Muscle of leg (tissue), 11 donors: Measurements from ENCODE around the gene FAM83E. TPM values are rescaled to one million over a fixed set of nuclear protein-coding genes. Genes with fewer than 3 reads are reported as not detected.

Experiments used
- DNase-seq: peaks from one replicate; pipeline ENCODE4 v3.0.0; 2013
- H3K27ac ChIP-seq: one replicate; pipeline ENCODE4 v1.5.1; 2013; ENCODE audit warnings: mild to moderate bottlenecking, low read length, control low read depth
- H3K27me3 ChIP-seq: one replicate; pipeline ENCODE4 v1.6.1; 2013; ENCODE audit warnings: low read length; ENCODE audit not compliant: control insufficient read depth, insufficient read depth
- H3K36me3 ChIP-seq: one replicate; pipeline ENCODE4 v1.6.1; 2013; ENCODE audit warnings: low read length; ENCODE audit not compliant: control insufficient read depth, insufficient read depth
- H3K4me1 ChIP-seq: one replicate; pipeline ENCODE4 v1.6.1; 2013; ENCODE audit warnings: low read length; ENCODE audit not compliant: control insufficient read depth, insufficient read depth
- H3K4me3 ChIP-seq: one replicate; pipeline ENCODE4 v1.5.1; 2013; ENCODE audit warnings: low read length, control low read depth
- H3K9me3 ChIP-seq: replicated peaks from 2 replicates; pipeline ENCODE4 v1.6.1; 2013; ENCODE audit warnings: low read depth, low read length; ENCODE audit not compliant: control insufficient read depth
- WGBS: methylation state at CpG from one replicate; pipeline ENCODE4 v1.1.5; 2013; ENCODE audit warnings: missing lambda C conversion rate; ENCODE audit not compliant: insufficient coverage; 5-methylcytosine and 5-hydroxymethylcytosine counted together
- polyA plus RNA-seq, 8 donors: library from polyadenylated mRNA; unstranded; fragments of 120-200 nt; gene quantifications; one replicate each; pipeline versions ENCODE4 v1.2.1 to v1.2.3, GENCODE V29; 2013; ENCODE audit warnings: inconsistent platforms in 1 of 8, low replicate concordance in 1 of 8; ENCODE audit not compliant: insufficient read length in 8 of 8, insufficient read depth in 1 of 8
- total RNA-seq: library from RNA; stranded (reverse); fragments of 120-200 nt; gene quantifications from one replicate; pipeline ENCODE4 v1.2.4, GENCODE V29; 2013

Gene FAM83E
- total and polyA plus RNA-seq, 9 donors = 0.11 to 1.2 (median 0.17) TPM; not detected in 1

DNA sequence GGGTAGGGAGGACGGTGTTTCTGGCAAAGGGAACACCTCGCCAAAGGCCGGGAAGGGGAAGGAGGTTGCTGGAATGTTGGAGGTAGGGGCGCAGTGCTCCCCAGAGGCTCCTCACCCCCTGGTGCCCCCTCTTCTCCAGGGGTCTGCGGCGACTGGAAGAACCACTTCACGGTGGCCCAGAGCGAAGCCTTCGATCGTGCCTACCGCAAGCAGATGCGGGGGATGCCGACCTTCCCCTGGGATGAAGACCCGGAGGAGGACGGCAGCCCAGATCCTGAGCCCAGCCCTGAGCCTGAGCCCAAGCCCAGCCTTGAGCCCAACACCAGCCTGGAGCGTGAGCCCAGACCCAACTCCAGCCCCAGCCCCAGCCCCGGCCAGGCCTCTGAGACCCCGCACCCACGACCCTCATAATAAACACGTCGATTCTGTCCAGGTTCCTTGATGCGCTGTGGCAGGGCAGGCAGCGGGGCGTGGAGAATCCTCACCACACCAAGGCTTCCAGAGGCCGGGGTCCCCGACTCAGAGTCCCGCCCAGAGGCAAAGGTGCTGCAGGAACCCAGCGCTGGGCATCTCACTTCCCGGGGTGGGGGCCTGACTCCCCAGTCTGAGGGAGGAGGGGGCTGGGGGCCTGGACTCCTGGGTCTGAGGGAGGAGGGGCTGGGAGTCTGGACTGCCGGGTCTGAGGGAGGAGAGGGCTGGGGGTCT, 15.7 kb downstream of the FAM83E start:
- 64% methylated on average over 23 of the region's 30 CpGs for WGBS
- Histone ChIP-seq H3K27me3 (peaks cover 5% of the 10 kb centered on the region), H3K9me3 (no peaks in the 10 kb centered on the region), H3K4me3 (no peak overlapping the region), H3K4me1 (no peaks in the 10 kb centered on the region), H3K36me3 (no peaks in the 10 kb centered on the region), H3K27ac (no peak overlapping the region)
- no peak for DNase-seq

DNA sequence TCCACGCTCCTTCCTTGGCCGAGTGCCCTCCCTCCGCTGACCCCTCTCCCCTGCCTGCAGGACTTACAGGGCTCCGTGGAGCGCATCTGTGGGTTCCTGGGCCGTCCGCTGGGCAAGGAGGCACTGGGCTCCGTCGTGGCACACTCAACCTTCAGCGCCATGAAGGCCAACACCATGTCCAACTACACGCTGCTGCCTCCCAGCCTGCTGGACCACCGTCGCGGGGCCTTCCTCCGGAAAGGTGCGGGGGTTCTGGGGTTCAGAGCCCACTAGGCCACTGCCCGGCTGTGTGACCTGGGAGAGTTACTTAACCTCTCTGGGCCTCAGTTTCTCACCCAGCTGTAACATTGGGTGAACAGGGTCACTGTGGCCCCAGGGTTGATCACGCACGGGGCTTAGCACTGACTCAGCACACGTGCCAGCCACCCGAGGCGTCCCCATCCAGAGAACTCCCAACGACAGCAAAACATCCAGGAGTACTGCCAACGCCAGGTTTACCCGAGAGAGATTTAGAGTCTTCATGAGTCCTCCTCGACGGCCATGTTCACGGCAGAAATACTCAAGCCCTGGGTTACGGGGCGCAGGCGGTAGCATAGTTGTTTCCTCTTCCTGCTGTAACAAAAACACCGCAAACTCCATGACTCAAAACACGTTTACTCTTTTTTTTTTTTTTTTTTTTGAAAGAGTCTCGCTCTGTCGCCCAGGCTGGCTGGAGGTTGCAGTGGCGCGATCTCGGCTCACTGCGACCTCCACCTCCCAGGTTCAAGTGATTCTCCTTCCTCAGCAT, 18.0 kb downstream of the FAM83E start:
- no peak overlapping the region for H3K4me3 ChIP-seq
- no peak overlapping the region for H3K27ac ChIP-seq
- H3K36me3 ChIP-seq = no peaks in the 10 kb centered on the region
- DNase-seq = no peak
- 86% methylated on average over 26 of the region's 39 CpGs for WGBS
- H3K9me3 ChIP-seq = no peaks in the 10 kb centered on the region
- no peaks in the 10 kb centered on the region for H3K4me1 ChIP-seq
- peaks cover 5% of the 10 kb centered on the region for H3K27me3 ChIP-seq

DNA sequence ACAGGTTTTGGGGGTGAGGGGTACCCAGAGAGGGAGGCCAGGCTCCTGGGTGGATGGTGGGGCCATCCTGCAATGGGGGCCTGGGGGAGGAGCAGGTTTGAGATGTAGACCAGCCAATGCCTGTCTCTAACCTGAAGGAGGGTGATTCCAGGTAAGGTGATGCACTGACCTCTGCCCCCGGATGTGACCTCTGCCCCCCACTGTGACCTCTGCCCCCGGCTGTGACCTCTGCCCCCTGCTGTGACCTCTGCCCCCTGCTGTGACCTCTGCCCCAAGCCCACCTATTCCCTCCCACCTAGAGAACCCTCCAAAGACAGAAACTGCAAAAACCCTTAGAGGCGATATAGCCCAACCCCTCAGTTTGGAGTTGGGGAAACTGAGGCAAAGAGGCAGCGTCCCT, 18.6 kb downstream of the FAM83E start:
- WGBS = 86% methylated on average over 2 of the region's 4 CpGs

DNA sequence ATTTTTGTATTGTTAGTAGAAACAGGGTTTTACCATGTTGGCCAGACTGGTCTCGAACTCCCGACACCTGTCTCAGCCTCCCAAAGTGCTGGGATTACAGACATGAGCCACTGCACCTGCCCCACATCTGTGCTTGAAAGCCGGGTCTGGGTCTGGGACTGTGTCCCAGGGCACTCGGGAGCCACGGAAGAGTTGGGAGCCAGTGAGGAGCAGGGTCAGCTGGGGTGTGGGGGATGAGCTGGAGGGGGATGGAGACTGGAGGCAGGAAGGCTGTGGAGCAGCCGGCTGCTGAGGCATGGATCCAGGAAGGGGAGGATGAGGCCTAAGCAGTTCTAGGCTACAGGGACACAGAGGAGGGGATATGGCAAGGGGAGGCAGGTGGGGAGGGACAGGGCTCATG, 19.0 kb downstream of the FAM83E start:
- Histone ChIP-seq H3K4me3 (no peak overlapping the region), H3K36me3 (no peaks in the 10 kb centered on the region), H3K4me1 (no peaks in the 10 kb centered on the region), H3K9me3 (no peaks in the 10 kb centered on the region), H3K27me3 (peaks cover 7% of the 10 kb centered on the region), H3K27ac (no peak overlapping the region)
- no peak for DNase-seq
- 53% methylated on average over 6 of the region's 6 CpGs for WGBS

More for the DNA sequence above, 18.6 kb downstream of the FAM83E start:
- H3K4me1 ChIP-seq = no peaks in the 10 kb centered on the region
- no peaks in the 10 kb centered on the region for H3K9me3 ChIP-seq
- H3K36me3 ChIP-seq = no peaks in the 10 kb centered on the region
- peaks cover 6% of the 10 kb centered on the region for H3K27me3 ChIP-seq
- no peak for DNase-seq
- no peak overlapping the region for H3K4me3 ChIP-seq
- no peak overlapping the region for H3K27ac ChIP-seq

DNA sequence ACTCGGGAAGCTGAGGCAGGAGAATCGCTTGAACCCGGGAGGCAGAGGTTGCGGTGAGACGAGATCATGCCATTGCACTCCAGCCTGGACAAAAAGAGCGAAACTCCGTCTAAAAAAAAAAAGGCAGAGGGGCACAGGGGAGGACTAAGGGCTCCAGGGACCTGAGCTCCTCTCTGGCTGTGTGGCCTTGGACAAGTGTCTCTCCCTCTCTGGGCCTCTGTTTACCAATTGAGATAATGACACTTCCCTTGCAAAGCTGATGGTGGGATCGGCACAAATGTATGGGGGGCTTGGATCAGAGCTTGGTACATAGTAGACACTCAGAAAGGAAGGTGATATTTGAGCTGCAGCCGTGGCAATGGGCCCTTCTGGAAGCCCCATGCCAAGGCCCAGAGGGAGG, 19.7 kb downstream of the FAM83E start:
- Histone ChIP-seq H3K27ac (no peak overlapping the region), H3K36me3 (no peaks in the 10 kb centered on the region), H3K4me3 (no peak overlapping the region), H3K4me1 (no peaks in the 10 kb centered on the region), H3K9me3 (no peaks in the 10 kb centered on the region), H3K27me3 (peaks cover 7% of the 10 kb centered on the region)
- 91% methylated on average over 9 of the region's 9 CpGs for whole genome bisulfite sequencing
- DNase-seq = no peak

DNA sequence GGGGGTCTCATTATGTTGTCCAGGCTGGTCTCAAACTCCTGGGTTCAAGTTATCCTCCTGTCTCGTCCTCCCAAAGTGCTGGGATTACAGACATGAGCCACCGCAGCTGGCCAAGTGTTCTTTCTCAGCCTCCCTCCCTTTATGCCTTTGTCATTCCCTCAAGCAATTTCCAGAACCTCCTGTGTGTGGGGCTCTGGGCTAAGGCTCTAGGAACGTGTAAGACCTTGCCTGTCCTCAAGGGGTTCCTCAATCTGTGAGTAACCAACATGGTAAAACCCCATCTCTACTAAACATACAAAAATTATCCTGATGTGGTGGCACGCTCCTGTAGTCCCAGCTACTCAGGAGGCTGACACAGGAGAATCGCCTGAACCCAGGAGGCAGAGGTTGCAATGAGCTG, 23.9 kb downstream of the FAM83E start:
- WGBS = 90% methylated on average over 2 of the region's 5 CpGs
- Histone ChIP-seq H3K27ac (no peak overlapping the region), H3K4me3 (no peak overlapping the region), H3K4me1 (peaks cover 6% of the 10 kb centered on the region), H3K27me3 (peaks cover 9% of the 10 kb centered on the region), H3K9me3 (no peaks in the 10 kb centered on the region), H3K36me3 (no peaks in the 10 kb centered on the region)
- no peak for DNase-seq

DNA sequence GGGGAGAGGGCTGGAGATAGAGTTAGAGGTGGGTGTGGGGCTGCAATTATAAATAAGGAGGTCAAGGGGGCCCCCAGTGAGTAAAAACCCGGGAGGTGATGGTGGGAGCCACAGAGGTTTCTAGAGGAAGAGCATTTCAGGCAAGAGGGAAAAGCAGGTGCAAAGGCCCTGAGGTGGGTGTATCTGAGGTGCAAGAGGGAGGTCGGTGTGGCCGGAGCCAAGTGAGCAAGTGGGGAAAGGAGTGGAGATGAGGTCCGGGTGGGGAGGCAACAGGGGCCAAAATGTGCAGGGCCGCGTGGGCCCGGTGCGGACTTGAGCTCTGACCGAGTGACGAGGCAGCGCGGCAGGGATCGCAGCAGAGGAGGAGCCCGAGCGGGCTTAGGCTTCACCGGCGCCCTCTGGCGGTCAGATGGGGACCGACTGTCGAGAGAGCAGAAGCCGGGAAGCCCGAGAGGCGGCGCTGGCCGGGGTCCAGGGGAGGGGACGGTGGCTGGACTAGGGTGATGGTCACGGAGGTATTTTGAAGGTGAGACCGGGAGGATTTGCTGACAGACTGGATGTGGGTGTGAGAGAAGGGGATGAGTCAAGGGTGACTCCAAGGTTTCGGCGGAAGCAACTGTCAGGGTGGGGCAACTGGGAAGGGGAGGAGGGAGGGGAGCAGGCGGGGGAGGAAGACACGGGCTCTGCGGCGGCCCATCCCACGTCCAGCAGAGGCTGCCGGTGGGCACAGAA, 26.0 kb downstream of the FAM83E start:
- H3K4me3 ChIP-seq = peak overlapping the region; percentile 26
- no peak overlapping the region for H3K27ac ChIP-seq
- H3K27me3 ChIP-seq = peaks cover 9% of the 10 kb centered on the region
- 4% methylated on average over 36 of the region's 36 CpGs for WGBS
- no peaks in the 10 kb centered on the region for H3K9me3 ChIP-seq
- no peaks in the 10 kb centered on the region for H3K36me3 ChIP-seq
- H3K4me1 ChIP-seq = peaks cover 12% of the 10 kb centered on the region
- peak; percentile 90 for DNase-seq

DNA sequence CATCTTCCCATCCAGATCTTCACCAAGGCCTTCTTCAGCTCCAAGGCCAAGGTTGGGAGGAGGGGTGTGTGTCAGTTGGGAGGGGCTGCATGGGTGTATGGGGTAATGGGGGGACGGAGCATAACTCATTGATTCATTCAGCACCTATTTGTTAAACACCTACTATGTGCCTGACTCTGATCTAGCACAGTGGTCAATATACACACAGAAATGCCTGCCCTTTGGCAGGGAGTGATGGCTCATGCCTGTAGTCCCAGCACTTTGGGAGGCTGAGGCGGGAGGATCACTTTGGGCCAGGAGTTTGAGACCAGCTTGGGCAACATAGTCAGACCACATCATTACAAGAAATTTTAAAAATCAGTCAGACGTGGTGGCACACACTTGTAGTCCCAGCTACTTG, 27.5 kb downstream of the FAM83E start:
- H3K36me3 ChIP-seq = no peaks in the 10 kb centered on the region
- no CpG with 5 or more reads among the region's 3 CpGs for WGBS
- H3K4me1 ChIP-seq = peaks cover 12% of the 10 kb centered on the region
- no peak overlapping the region for H3K4me3 ChIP-seq
- H3K27ac ChIP-seq = no peak overlapping the region
- H3K9me3 ChIP-seq = no peaks in the 10 kb centered on the region
- H3K27me3 ChIP-seq = peaks cover 9% of the 10 kb centered on the region
- DNase-seq = no peak

DNA sequence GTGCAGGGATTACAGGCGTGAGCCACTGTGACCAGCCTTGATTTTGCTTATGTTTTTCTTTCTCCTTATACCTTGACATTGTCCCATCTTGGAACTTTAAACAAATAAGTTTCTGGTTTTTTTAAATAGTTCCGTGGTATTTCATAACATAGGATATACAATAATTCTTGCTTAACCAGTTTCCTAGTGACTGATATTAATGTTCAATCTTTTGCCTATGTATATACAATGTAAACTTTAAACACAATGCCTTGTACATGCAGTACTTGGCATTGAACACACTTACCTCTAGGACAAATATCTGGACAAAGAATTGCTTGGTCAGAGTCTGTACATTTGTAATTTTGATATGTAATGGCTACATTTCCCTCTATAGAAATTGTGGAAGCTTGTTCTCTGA, 32.7 kb downstream of the FAM83E start:
- no peaks in the 10 kb centered on the region for H3K9me3 ChIP-seq
- no peak overlapping the region for H3K4me3 ChIP-seq
- no CpG with 5 or more reads among the region's 2 CpGs for WGBS
- H3K4me1 ChIP-seq = peaks cover 6% of the 10 kb centered on the region
- DNase-seq = no peak
- H3K27me3 ChIP-seq = peaks cover 2% of the 10 kb centered on the region
- H3K36me3 ChIP-seq = no peaks in the 10 kb centered on the region
- no peak overlapping the region for H3K27ac ChIP-seq

DNA sequence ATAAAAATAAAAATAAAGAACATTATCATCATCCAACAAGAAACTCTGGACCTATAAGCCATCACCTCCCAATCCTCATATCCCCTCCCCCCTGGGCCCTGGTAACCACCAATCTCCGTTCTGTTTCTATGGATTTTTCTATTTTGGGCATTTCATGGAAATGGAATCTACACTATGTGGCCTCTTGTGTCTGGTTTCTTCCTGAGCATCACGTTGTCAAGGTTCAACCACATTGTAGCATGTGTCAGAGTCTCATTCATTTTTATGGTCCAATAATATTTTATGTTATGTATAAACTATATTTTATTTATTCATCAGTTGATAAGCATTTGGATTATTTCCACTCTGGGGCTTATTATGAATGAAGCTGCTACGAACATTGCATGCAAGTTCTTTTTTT, 36.0 kb downstream of the FAM83E start:
- Histone ChIP-seq H3K27me3 (no peaks in the 10 kb centered on the region), H3K27ac (no peak overlapping the region), H3K9me3 (no peaks in the 10 kb centered on the region), H3K4me3 (no peak overlapping the region), H3K4me1 (peaks cover under 1% of the 10 kb centered on the region), H3K36me3 (no peaks in the 10 kb centered on the region)
- WGBS = no CpG with 5 or more reads among the region's 3 CpGs
- DNase-seq = no peak
